HepG2 (cell line): Measurements from ENCODE around the gene AGRN. TPM values are rescaled to one million over a fixed set of nuclear protein-coding genes. Genes with fewer than 3 reads are reported as not detected.

Experiments
- AKNA ChIP-seq: sonication (generic); formaldehyde crosslinking; IDR thresholded peaks from 2 replicates; pipeline ENCODE4 v1.4.0; 2020; ENCODE audit warnings: missing genetic modification reagents, borderline replicate concordance
- ARNTL ChIP-seq: sonication (generic); formaldehyde crosslinking; IDR thresholded peaks from 2 replicates; pipeline ENCODE4 v1.4.0; 2020; ENCODE audit warnings: mild to moderate bottlenecking, missing genetic modification reagents
- ATF5 ChIP-seq: sonication (generic); formaldehyde crosslinking; IDR thresholded peaks from 2 replicates; pipeline ENCODE4 v1.4.0; 2020; ENCODE audit warnings: mild to moderate bottlenecking, low read depth, missing genetic modification reagents
- CC2D1A ChIP-seq: sonication (generic); formaldehyde crosslinking; IDR thresholded peaks from 2 replicates; pipeline ENCODE4 v1.8.1; 2023; ENCODE audit warnings: mild to moderate bottlenecking, missing genetic modification reagents
- FUBP1 ChIP-seq: sonication (generic); formaldehyde crosslinking; IDR thresholded peaks from 2 replicates; pipeline ENCODE4 v1.5.1; 2020; ENCODE audit warnings: missing genetic modification reagents, mild to moderate bottlenecking, borderline replicate concordance
- GFI1 ChIP-seq: sonication (generic); formaldehyde crosslinking; IDR thresholded peaks from 2 replicates; pipeline ENCODE4 v1.5.0; 2020; ENCODE audit warnings: missing genetic modification reagents, mild to moderate bottlenecking, borderline replicate concordance
- KAT8 ChIP-seq: IDR thresholded peaks from 2 replicates; pipeline ENCODE4 v1.6.1; 2016; ENCODE audit warnings: missing genetic modification reagents, missing compliant biosample characterization
- MYC ChIP-seq: sonication (generic); formaldehyde crosslinking; IDR thresholded peaks from 2 replicates; pipeline ENCODE4 v1.9.0; 2021; ENCODE audit warnings: missing genetic modification reagents, borderline replicate concordance
- MYPOP ChIP-seq: sonication (generic); formaldehyde crosslinking; IDR thresholded peaks from 2 replicates; pipeline ENCODE4 v1.8.1; 2023; ENCODE audit warnings: mild to moderate bottlenecking, moderate library complexity, missing genetic modification reagents
- RCOR2 ChIP-seq: IDR thresholded peaks from 2 replicates; pipeline ENCODE4 v1.6.1; 2016; ENCODE audit warnings: missing biosample characterization, missing genetic modification reagents
- TMF1 ChIP-seq: sonication (generic); formaldehyde crosslinking; IDR thresholded peaks from 2 replicates; pipeline ENCODE4 v1.8.1; 2022; ENCODE audit warnings: low read depth, missing genetic modification reagents
- TOE1 ChIP-seq: sonication (generic); formaldehyde crosslinking; IDR thresholded peaks from 2 replicates; pipeline ENCODE4 v1.4.0; 2020; ENCODE audit warnings: mild to moderate bottlenecking, missing genetic modification reagents
- ZBTB34 ChIP-seq: sonication (generic); formaldehyde crosslinking; IDR thresholded peaks from 2 replicates; pipeline ENCODE4 v1.8.0; 2022; ENCODE audit warnings: mild to moderate bottlenecking, missing genetic modification reagents
- ZFP82 ChIP-seq: sonication (generic); formaldehyde crosslinking; IDR thresholded peaks from 2 replicates; pipeline ENCODE4 v1.5.1; 2020; ENCODE audit warnings: mild to moderate bottlenecking, missing genetic modification reagents, borderline replicate concordance
- ZMYM2 ChIP-seq: sonication (generic); formaldehyde crosslinking; IDR thresholded peaks from 2 replicates; pipeline ENCODE4 v1.8.0; 2022; ENCODE audit warnings: mild to moderate bottlenecking, missing genetic modification reagents
- ZNF34 ChIP-seq: sonication (generic); formaldehyde crosslinking; IDR thresholded peaks from 2 replicates; pipeline ENCODE4 v1.4.0; 2020; ENCODE audit warnings: mild to moderate bottlenecking, missing genetic modification reagents, borderline replicate concordance
- ZNF562 ChIP-seq: sonication (generic); formaldehyde crosslinking; IDR thresholded peaks from 2 replicates; pipeline ENCODE4 v1.8.0; 2022; ENCODE audit warnings: missing genetic modification reagents, borderline replicate concordance
- ZNF660 ChIP-seq: sonication (generic); formaldehyde crosslinking; IDR thresholded peaks from 2 replicates; pipeline ENCODE4 v1.5.1; 2020; ENCODE audit warnings: mild to moderate bottlenecking, low read depth, missing genetic modification reagents, borderline replicate concordance
- ZNF709 ChIP-seq: sonication (generic); formaldehyde crosslinking; IDR thresholded peaks from 2 replicates; pipeline ENCODE4 v1.5.0; 2020; ENCODE audit warnings: mild to moderate bottlenecking, missing genetic modification reagents
- polyA plus RNA-seq, 8 experiments: library from polyadenylated mRNA; depleted of rRNA in 3 of 8; stranded (reverse) in 7 of 8; unstranded in 1 of 8; fragments of >200 nt; fragmentation: Illumina TruSeq in 4 of 8; extraction: Trizol in 4 of 8; gene quantifications; 2 replicates each; pipeline versions ENCODE4 v1.2.1 to v1.2.3, GENCODE V29; 2011 to 2016; ENCODE audit warnings: low read depth in 4 of 8, missing spikeins in 1 of 8, mixed read lengths in 1 of 8; ENCODE audit not compliant: insufficient read depth in 1 of 8
- total RNA-seq, 5 experiments: library from RNA; depleted of rRNA; stranded (reverse); fragments of >200 nt; fragmentation: Illumina TruSeq; extraction: Trizol; gene quantifications; 2 replicates each; pipeline ENCODE4 v1.2.3, GENCODE V29; 2016; ENCODE audit warnings: low read depth in 1 of 5

AGRN gene
- total and polyA plus RNA-seq, 2 of the 13 experiments (the other 11 are each of a cell fraction or from before 2014, with no cell fraction given): 29.8 to 65.2 TPM

GRCh38 chr1:998995-999724 is 20.8 kb upstream of the AGRN start (continued):
- no peak for TF ChIP-seq AKNA (CRISPR knock-in tag)
- TF ChIP-seq KAT8 (CRISPR knock-in tag): no peak
- no peak for TF ChIP-seq GFI1 (CRISPR knock-in tag)
- no peak for TF ChIP-seq CC2D1A (CRISPR knock-in tag)
- TF ChIP-seq ARNTL (CRISPR knock-in tag): no peak
- TF ChIP-seq ZNF562 (CRISPR knock-in tag): no peak
- no peak for TF ChIP-seq TMF1
- no peak for TF ChIP-seq ZBTB34 (CRISPR knock-in tag)
- TF ChIP-seq ZNF34: no peak
- no peak for TF ChIP-seq RCOR2
- TF ChIP-seq ZFP82 (CRISPR knock-in tag): peak; percentile 14; the same call in 1 of the 2 replicates
- 0 out of 2 replicates have a peak, but pooled peaks have one; percentile 4 for TF ChIP-seq ZNF709 (CRISPR knock-in tag)
- no peak for TF ChIP-seq TOE1
- TF ChIP-seq ATF5 (CRISPR knock-in tag): no peak
- TF ChIP-seq MYC (CRISPR knock-in tag): no peak
- TF ChIP-seq ZMYM2: no peak
- TF ChIP-seq FUBP1 (CRISPR knock-in tag): no peak
- no peak for TF ChIP-seq MYPOP (CRISPR knock-in tag)
- no peak for TF ChIP-seq ZNF660 (CRISPR knock-in tag)
